ENCODE data around the gene SAMHD1.
"Not testable (repeated sequence)": the region's sequence is repeated elsewhere in the genome, so short reads cannot be mapped to it uniquely, and the experiment has no call there.

Gene SAMHD1

DNA sequence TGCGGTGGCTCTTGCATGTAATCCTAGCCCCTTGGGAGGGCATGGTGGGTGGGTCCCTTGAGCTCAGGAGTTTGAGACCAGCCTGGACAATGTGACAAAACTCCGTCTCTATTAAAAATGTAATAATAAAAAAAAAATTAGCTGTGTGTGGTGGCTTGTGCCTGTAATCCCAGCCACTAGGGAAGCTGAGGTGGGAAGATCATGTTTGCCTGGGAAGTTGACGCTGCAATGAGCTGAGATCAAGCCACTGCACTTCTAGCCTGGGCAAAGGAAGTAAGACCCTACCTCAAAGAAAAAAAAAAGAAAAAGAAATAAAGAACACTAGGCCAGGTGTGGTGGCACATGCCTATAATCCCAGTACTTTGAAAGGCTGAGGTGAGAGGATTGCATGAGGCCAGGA is 4.5 kb upstream of the SAMHD1 start:
- no peak for DNase-seq (ENCODE audit: low spot score)

DNA sequence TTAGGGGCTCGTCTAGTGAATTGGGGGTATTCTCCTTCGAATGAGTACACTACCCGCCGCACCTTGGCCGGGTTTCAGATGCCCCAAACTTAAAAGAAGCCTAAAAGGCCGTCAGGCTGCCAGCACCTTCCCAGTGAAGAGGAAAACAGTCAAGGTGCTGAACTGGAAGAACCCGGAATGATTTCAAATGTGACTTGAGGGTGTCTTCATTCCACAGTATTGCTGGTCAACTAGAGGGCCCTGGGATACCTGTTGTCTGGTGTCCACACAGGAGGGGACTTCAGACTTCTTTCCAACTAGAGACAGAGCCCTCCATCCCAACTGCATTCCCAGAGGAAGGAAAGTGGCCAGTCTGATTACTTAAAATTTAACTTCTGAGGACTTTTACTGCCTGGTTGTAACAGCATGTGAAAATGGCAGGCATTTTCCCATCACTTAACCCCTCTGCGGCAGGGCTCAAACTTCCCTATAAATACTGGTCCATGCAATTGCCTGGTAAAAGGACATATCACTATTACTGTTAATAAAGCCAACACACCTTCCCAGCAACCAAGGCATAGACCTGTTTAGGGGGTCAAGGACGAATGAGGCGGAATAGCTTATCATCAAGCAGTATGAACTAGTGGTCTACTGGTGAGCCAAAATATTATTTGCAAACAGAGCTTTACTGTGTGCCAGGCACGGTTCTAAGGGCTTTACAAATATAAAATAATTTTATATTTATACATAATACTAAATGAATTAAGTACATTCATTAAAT is 651 bp upstream of the SAMHD1 start:
- DNase-seq (ENCODE audit: low spot score), result no peak

- peak; percentile 49 for DNase-seq (ENCODE audit: low spot score)
Measured at GRCh38 chr20:36950414-36951197, 902 bp downstream of the SAMHD1 start.

GRCh38 chr20:36941401-36941835 is 10.1 kb downstream of the SAMHD1 start:
- DNase-seq (ENCODE audit: low spot score), result peak; percentile 48

DNA sequence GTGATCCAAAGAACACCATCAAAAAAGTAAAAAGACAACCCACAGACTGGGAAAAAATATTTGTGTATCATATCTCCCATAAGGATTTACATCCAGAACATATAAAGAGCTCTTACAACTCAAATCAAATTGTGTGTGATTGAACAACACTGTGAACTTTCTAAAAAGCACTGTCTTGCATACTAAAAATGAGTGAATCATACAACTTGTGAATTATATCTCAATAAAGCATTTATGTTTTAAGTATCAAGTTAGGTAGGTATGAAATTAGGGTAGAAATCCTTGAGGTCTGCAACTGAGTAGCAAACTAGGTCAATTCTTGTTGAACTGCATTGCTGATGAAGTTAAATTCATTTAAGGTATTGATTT is 14.1 kb downstream of the SAMHD1 start:
- no peak for DNase-seq (ENCODE audit: low spot score)

GRCh38 chr20:36936761-36937401 is 14.6 kb downstream of the SAMHD1 start:
- not testable (repeated sequence) for DNase-seq (ENCODE audit: low spot score)

- no peak for DNase-seq (ENCODE audit: low spot score)
Measured at GRCh38 chr20:36936341-36936740, 15.2 kb downstream of the SAMHD1 start.

GRCh38 chr20:36933571-36933970 is 17.9 kb downstream of the SAMHD1 start:
- not testable (repeated sequence) for DNase-seq (ENCODE audit: low spot score)

DNA sequence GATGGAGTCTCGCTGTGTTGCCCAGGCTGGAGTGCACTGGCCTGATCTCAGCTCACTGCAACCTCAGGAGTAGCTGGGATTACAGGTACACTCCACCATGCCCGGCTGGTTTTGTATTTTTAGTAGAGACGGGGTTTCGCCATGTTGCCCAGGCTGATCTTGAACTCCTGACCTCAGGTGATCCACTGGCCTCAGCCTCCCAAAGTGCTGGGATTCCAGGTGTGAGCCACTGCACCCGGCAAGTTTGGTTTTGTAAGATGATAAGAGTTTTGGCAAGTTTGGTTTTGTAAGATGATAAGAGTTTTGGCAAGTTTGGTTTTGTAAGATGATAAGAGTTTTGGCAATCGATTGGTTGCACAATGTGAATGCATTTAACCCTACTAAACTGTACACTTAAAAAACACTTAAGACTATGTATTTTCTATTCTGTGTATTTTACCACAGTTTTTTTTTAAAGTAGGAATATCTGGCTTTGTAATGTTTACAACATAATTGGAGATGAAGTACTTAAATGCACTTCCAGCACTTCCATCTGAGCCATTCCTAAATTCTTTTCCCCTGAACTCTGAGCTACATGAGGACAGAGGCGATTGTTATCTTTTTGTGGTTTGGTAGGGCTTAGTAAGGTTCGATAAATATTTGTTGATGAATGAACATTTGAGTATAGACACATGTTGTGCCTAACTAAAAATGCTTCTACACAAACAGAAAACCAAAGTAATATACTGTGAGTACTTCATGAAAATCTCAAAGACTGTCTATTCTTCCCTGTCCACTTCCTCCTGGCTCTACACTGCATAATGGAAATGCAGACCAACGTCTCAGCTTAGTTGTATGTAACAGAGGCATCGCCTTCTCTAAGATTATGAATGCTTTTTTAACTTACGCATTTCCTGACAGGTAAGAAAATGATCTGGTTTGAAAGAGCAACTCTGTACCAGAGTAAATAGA is 18.8 kb downstream of the SAMHD1 start:
- DNase-seq (ENCODE audit: low spot score), result no peak

- not testable (repeated sequence) for DNase-seq (ENCODE audit: low spot score)
Measured at GRCh38 chr20:36932067-36932466, 19.4 kb downstream of the SAMHD1 start.

DNA sequence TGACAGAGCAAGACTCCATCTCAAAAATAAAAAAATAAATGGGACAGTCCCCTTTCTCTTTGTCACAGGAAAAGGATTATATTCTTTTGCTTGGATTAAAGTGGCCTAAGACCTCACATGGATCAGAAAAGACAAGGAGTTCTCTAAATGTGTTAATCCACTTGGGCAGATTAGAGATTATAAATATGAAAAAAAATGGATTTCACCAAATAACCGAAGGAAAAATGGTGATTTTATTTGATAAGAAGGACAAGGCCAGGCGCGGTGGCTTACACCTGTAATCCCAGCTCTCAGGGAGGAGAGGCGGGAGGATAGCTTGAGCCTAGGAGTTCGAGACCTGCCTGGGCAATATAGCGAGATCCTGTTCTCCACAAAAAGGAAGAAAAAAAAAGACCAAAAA is 21.8 kb downstream of the SAMHD1 start:
- no peak for DNase-seq (ENCODE audit: low spot score)

DNA sequence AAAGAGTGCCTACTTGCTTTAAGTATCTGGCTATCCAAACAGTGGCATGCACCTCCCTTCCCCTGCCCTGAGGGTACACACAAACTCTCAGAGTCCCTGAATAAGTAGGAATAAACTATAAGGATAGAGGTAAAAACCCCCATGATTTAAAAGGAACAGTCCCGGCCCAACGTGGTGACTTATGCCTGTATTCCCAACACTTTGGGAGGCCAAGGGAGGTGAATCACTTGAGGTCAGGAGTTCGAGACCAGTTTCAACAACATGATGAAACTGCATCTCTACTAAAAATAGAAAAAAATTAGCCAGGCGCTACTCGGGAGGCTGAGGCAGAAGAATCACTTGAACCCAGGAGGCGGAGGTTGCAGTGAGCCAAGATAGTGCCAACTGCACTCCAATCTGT is 22.2 kb downstream of the SAMHD1 start:
- no peak for DNase-seq (ENCODE audit: low spot score)

- DNase-seq (ENCODE audit: low spot score), result no peak
Measured at GRCh38 chr20:36927704-36928103, 23.8 kb downstream of the SAMHD1 start.

DNA sequence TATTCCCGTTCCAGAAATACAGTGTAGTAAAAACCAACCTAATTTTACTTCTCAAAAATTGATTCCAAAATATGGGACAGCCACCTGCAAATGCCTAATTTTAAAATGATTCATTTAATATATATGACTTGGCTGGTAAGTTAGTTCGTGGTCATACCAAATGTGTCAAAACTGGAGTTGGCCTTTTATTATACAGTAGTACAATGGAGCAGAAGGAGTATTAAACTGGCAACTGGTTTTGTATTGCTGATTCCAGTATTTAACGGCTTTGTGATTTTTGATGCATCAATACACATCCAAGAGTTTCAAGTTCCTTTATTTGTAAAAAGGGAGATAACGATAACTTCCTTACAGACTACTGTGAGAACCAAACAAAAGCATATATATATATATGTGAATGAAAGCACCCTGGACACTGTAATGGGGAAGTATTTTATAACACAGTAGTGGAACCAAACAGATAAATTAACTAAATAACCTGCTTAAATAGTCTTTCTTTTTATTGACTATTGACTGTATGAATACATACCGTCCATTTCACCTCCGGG is 24.8 kb downstream of the SAMHD1 start:
- DNase-seq (ENCODE audit: low spot score), result no peak

- no peak for DNase-seq (ENCODE audit: low spot score)
Measured at GRCh38 chr20:36925234-36925633, 26.3 kb downstream of the SAMHD1 start.

DNA sequence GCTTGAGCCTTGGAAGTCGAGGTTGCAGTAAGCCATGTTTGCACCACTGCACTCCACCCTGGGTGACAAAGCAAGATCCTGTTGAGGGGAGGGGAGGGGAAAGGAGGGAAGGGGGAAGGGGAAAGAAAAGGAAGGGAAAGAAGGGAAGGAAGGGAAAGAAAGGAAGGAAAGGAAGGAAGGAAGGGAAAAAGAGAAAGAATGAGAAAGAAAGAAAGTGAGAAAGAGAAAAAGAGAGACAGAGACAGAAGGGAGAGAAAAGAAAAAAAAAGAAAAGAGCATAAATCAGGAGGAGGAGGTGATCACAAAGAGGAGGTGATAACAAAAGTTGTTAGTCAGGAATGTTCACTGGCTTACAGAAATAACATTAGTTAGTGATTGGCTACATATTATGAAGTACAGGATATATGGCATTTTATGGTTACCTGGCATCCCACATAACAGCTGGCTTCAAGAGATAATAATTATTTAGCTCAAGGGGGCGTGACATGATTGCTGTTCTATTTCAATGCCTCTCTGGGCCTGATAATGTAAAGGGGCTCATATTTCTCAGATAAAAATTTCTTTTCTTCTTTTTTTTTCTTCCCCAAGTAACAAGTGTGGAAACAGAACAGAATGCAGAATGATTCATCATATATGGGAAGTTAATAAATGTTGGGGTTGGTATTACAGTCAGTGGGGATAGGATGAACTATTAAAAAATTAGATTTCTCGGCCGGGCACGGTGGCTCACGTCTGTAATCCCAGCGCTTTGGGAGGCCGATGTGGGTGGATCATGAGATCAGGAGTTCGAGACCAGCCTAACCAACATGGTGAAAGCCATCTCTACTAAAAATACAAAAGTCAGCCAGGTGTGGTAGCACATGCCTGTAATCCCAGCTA is 27.1 kb downstream of the SAMHD1 start:
- no peak for DNase-seq (ENCODE audit: low spot score)

GRCh38 chr20:36920334-36920730 is 31.2 kb downstream of the SAMHD1 start:
- no peak for DNase-seq (ENCODE audit: low spot score)

GRCh38 chr20:36919715-36920333 is 31.7 kb downstream of the SAMHD1 start:
- peak; percentile 79 for DNase-seq (ENCODE audit: low spot score)

GRCh38 chr20:36917943-36918342 is 33.6 kb downstream of the SAMHD1 start:
- DNase-seq (ENCODE audit: low spot score), result no peak

DNA sequence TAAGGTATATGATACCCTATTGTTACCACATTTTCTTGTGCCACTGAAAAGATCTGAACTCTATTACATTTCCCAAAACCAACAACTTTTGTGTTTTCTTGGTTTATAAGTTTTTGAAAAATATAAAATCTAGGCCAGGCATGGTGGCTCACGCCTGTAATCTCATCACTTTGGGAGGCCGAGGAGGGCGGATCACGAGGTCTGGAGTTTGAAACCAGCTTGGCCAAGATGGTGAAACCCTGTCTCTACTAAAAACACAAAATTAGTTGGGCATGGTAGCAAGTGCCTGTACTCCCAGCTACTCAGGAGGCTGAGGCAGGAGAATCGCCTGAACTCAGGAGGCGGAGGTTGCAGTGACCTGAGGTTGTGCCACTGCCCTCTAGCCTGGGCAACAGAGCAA is 34.3 kb downstream of the SAMHD1 start:
- no peak for DNase-seq (ENCODE audit: low spot score)

Data from CD4-positive, alpha-beta T cell treated with Interleukin-2 at 100 ng/mL for 4 hours (primary cell).